Endothelial cell of umbilical vein (primary cell): ENCODE data around the gene LGALS3. TPM values are rescaled to one million over a fixed set of nuclear protein-coding genes. Genes with fewer than 3 reads are reported as not detected.

Experiments used
- BruUV-seq: library from RNA; stranded (reverse); fragments of 400-500 nt; replicated peaks from 2 replicates; lab custom pipeline; 2021; lab: Mats Ljungman, UMichigan
- CTCF ChIA-PET: fragments of 300-600, 350-600 bp; sonication (Branson Sonifier 250); formaldehyde crosslinking; loops from one replicate; lab custom pipeline; 2021; ENCODE audit warnings: antibody characterized with exemption, inconsistent platforms; lab: Charles Lee
- POLR2A ChIA-PET: fragments of 300-600, 350-600 bp; sonication (Branson Sonifier 250); formaldehyde crosslinking; loops from one replicate; lab custom pipeline; 2021; ENCODE audit warnings: antibody characterized with exemption, inconsistent platforms; lab: Charles Lee
- DNase-seq: peaks from one replicate; pipeline ENCODE4 v3.0.0-alpha.2; 2011; ENCODE audit warnings: low read depth, low spot score
- FAIRE-seq: peaks from 2 replicates; lab custom pipeline; 2011; peaks lifted over from hg19 to GRCh38; lab: Jason Lieb, UNC
- H2AFZ ChIP-seq: 2 replicates; pipeline ENCODE4 v1.6.0; 2012; ENCODE audit warnings: low read depth, low read length, control low read depth, inconsistent platforms
- H3K27ac ChIP-seq: 2 replicates; pipeline ENCODE4 v1.5.1; 2011; ENCODE audit warnings: low read depth, mild to moderate bottlenecking, control low read depth, low read length, moderate library complexity; ENCODE audit not compliant: insufficient read depth
- H3K27me3 ChIP-seq, 2 experiments: 2 replicates each; pipeline versions ENCODE4 v1.6.0 to v1.6.1; 2011; ENCODE audit warnings: low read length in 2 of 2, mixed read lengths in 1 of 2; ENCODE audit not compliant: control insufficient read depth in 2 of 2, insufficient read depth in 2 of 2
- H3K36me3 ChIP-seq, 2 experiments: 2 replicates in 1 of 2; 3 replicates in 1 of 2; pipeline ENCODE4 v1.5.1; 2011; ENCODE audit warnings: low read length in 2 of 2, mild to moderate bottlenecking in 1 of 2, moderate library complexity in 1 of 2; ENCODE audit not compliant: control insufficient read depth in 2 of 2, insufficient read depth in 2 of 2; ENCODE audit errors: extremely low read depth in 1 of 2
- H3K4me1 ChIP-seq: 3 replicates; pipeline ENCODE4 v1.5.1; 2011; ENCODE audit warnings: mild to moderate bottlenecking, low read length; ENCODE audit not compliant: control insufficient read depth, insufficient read depth; ENCODE audit errors: extremely low read depth
- H3K4me2 ChIP-seq: 2 replicates; pipeline ENCODE4 v1.6.1; 2011; ENCODE audit warnings: low read length, control low read depth, mixed read lengths; ENCODE audit not compliant: insufficient read depth
- H3K4me3 ChIP-seq, 3 experiments: fragments of 200-600 bp in 1 of 3; sonication (generic), shearing (Covaris generic) in 1 of 3; replicated peaks in 1 of 3; 2 replicates each; pipeline ENCODE4 v1.5.1; 2011 to 2016; ENCODE audit warnings: control low read depth in 3 of 3, low read length in 3 of 3, mild to moderate bottlenecking in 2 of 3, inconsistent platforms in 1 of 3, low read depth in 1 of 3, moderate library complexity in 1 of 3; ENCODE audit not compliant: insufficient read depth in 1 of 3
- H3K79me2 ChIP-seq: 2 replicates; pipeline ENCODE4 v1.6.0; 2012; ENCODE audit warnings: low read length, inconsistent platforms; ENCODE audit not compliant: control insufficient read depth, insufficient read depth
- H3K9ac ChIP-seq: replicated peaks from 2 replicates; pipeline ENCODE3; 2011; ENCODE audit warnings: low read length, control low read depth; ENCODE audit not compliant: insufficient read depth; ENCODE audit errors: extremely low read depth
- H3K9me1 ChIP-seq: replicated peaks from 3 replicates; pipeline ENCODE4 v1.6.0; 2011; ENCODE audit warnings: mild to moderate bottlenecking, low read length; ENCODE audit not compliant: control insufficient read depth, insufficient read depth; ENCODE audit errors: extremely low read depth
- H3K9me3 ChIP-seq: replicated peaks from 2 replicates; pipeline ENCODE4 v1.5.1; 2012; ENCODE audit warnings: low read length, inconsistent platforms; ENCODE audit not compliant: control insufficient read depth, insufficient read depth
- H4K20me1 ChIP-seq: replicated peaks from 2 replicates; pipeline ENCODE3; 2011; ENCODE audit warnings: mild to moderate bottlenecking, low read length; ENCODE audit not compliant: control insufficient read depth, insufficient read depth; ENCODE audit errors: extremely low read depth
- CTCF ChIP-seq, 2 donors: IDR thresholded peaks; 1 replicate in 1 of 2; 2 replicates in 1 of 2; pipeline ENCODE4 v1.5.1; 2011; ENCODE audit warnings: low read length in 2 of 2, mild to moderate bottlenecking in 2 of 2, moderate library complexity in 2 of 2, control low read depth in 1 of 2, inconsistent platforms in 1 of 2, low read depth in 1 of 2; ENCODE audit not compliant: insufficient read depth in 1 of 2; ENCODE audit errors: extremely low read depth in 1 of 2
- EZH2 ChIP-seq: IDR thresholded peaks from 2 replicates; pipeline ENCODE4 v1.6.1; 2012; ENCODE audit warnings: borderline replicate concordance, low read depth, mild to moderate bottlenecking, moderate library complexity, low read length, inconsistent platforms; ENCODE audit not compliant: severe bottlenecking
- MYC ChIP-seq: IDR thresholded peaks from one replicate; pipeline ENCODE4 v1.6.1; 2011; ENCODE audit warnings: mild to moderate bottlenecking, low read depth, low read length
- POLR2A ChIP-seq: IDR thresholded peaks from 2 replicates; pipeline ENCODE4 v1.6.1; 2012; ENCODE audit warnings: low read depth, mild to moderate bottlenecking, control low read depth, low read length
- dilution Hi-C: fragments of 300-500 bp; cut with MboI; formaldehyde crosslinking; loops from one replicate; pipeline ENCODE4 v1.15.0; 2019; ENCODE audit warnings: low sequenced_read_pairs; ENCODE audit not compliant: extremely low pct_ligation_motif_present
- intact Hi-C: fragments of 100-400 bp; cut with micrococcal nuclease; formaldehyde crosslinking; loops from one replicate; pipeline ENCODE4 v1.10.0; 2022
- polyA plus RNA-seq, 4 experiments: library from polyadenylated mRNA; depleted of rRNA in 3 of 4; stranded (reverse) in 3 of 4; unstranded in 1 of 4; fragments of >200 nt; gene quantifications; 2 replicates each; pipeline versions ENCODE4 v1.2.1 to v1.2.3, GENCODE V29; 2011 to 2012; ENCODE audit warnings: missing spikeins in 1 of 4
- total RNA-seq: library from RNA; stranded (reverse); gene quantifications from 2 replicates; pipeline ENCODE4 v1.2.3, GENCODE V29; 2021

Gene LGALS3
- total and polyA plus RNA-seq, 2 donors (not counting 3 experiments of a cell fraction or from before 2014, with no cell fraction given), result 33.8 to 55.1 TPM

GRCh38 chr14:55123101-55123500 is 6.0 kb upstream of the LGALS3 start:
- Histone ChIP-seq H3K27ac (no peak overlapping the region), H3K9me1 (no peaks in the 10 kb centered on the region), H2AFZ (no peak overlapping the region), H3K4me3 (no peak overlapping the region), H3K9me3 (no peaks in the 10 kb centered on the region), H3K9ac (no peak overlapping the region), H3K4me2 (no peak overlapping the region), H4K20me1 (no peaks in the 10 kb centered on the region), H3K27me3 (no peaks in the 10 kb centered on the region), H3K79me2 (no peaks in the 10 kb centered on the region), H3K4me1 (no peaks in the 10 kb centered on the region), H3K36me3 (no peaks in the 10 kb centered on the region)
- ChIA-PET POLR2A (interaction anchor here (0.6 kb wide), 1 partner anchor 14 kb away, joined by 3 read pairs; no protein-coding TSS in a partner anchor), CTCF (interaction anchor here (1.6 kb wide), 2 partner anchors 14 to 33 kb away, joined by 3 read pairs; no protein-coding TSS in a partner anchor)
- intact Hi-C loops, result no loop called here
- dilution Hi-C loops, result no loop called here
- TF ChIP-seq MYC (no peak), EZH2 (no peak)
- FAIRE-seq (no peak), DNase-seq (peak; percentile 26)
- no TSS peak for BruUV-seq

- H4K20me1 ChIP-seq, result no peaks in the 10 kb centered on the region
- H3K27me3 ChIP-seq, result no peaks in the 10 kb centered on the region
- FAIRE-seq (no peak), DNase-seq (no peak)
- ChIA-PET CTCF (interaction anchor here (0.9 to 1.6 kb wide), 4 partner anchors 9 to 36 kb away, joined by 3 to 4 read pairs (median 3); no protein-coding TSS in a partner anchor), POLR2A (interaction anchor here (0.7 kb wide), 1 partner anchor 56 kb away, joined by 3 read pairs; no protein-coding TSS in a partner anchor)
- H2AFZ ChIP-seq, result no peak overlapping the region
- intact Hi-C loops, result no loop called here
- no peaks in the 10 kb centered on the region for H3K79me2 ChIP-seq
- TF ChIP-seq EZH2 (no peak), POLR2A (no peak), CTCF (IDR thresholded peaks at IDR 0.05; ENCODE audit: extremely low read depth in 1 of 2, insufficient read depth in 1 of 2, low read depth in 1 of 2, low read length in 2 of 2) (no peak)
- H3K36me3 ChIP-seq, result no peaks in the 10 kb centered on the region
- no peak overlapping the region for H3K4me2 ChIP-seq
- no peaks in the 10 kb centered on the region for H3K4me1 ChIP-seq
- H3K9ac ChIP-seq, result no peak overlapping the region
- dilution Hi-C loops, result no loop called here
- no peak overlapping the region for H3K4me3 ChIP-seq
- H3K9me1 ChIP-seq, result no peaks in the 10 kb centered on the region
- H3K27ac ChIP-seq, result no peak overlapping the region
- no peaks in the 10 kb centered on the region for H3K9me3 ChIP-seq
- BruUV-seq, result no TSS peak
Observed at GRCh38 chr14:55123852-55124639, 5.0 kb upstream of the LGALS3 start.
